Mucosa of gallbladder (tissue), 1 donor: ENCODE data around the gene RHOV. TPM values are rescaled to one million over a fixed set of nuclear protein-coding genes. Genes with fewer than 3 reads are reported as not detected.

Experiments used
- DNase-seq: peaks from one replicate; pipeline ENCODE4 v3.0.0-alpha.2; 2020; ENCODE audit warnings: low spot score
- total RNA-seq: library from RNA; stranded (reverse); gene quantifications from one replicate; pipeline ENCODE4 v1.2.1, GENCODE V29; 2021
- donor health status: DM: no; HTN: no; CAD: no.

Gene RHOV, protein sequence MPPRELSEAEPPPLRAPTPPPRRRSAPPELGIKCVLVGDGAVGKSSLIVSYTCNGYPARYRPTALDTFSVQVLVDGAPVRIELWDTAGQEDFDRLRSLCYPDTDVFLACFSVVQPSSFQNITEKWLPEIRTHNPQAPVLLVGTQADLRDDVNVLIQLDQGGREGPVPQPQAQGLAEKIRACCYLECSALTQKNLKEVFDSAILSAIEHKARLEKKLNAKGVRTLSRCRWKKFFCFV
- total RNA-seq, result 0.63 TPM

DNA sequence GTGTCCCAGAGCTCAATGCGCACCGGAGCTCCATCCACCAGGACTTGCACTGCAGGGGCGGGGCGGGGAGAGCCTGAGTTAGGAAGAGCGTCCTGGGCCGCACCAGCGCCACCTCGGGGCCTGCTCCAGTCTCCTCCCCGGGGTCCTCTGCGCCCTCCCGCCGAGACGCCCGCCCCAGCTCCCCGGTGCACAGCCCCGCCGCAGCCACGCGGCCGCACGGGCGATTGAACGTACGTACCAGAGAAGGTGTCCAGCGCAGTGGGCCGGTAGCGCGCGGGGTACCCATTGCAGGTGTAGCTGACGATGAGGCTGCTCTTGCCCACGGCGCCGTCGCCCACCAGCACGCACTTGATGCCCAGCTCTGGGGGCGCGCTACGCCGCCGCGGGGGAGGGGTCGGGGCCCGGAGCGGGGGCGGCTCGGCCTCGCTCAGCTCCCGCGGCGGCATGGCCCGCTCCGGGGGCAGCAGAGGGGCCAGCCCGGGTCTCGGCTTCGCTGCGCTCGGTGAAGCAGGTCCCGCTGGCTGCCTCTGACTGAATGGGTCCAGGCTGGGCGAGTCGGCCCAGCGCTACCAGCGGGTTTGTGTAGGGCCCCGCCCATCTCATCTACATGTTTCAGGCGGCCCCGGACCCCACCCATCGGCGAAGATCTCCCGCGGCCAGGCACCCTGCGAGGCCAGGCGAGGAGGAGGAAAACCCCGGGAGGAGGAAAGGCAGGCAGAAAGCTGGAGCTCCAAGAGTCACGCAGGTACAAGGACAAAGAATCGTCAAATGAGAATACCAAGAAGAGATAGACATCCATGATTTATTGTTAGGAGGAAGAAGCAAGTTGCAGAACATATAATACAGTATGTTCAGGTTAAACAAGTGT is at the start of gene RHOV:
Gene RHOV, minus strand, starts transcription at position 541 of the 868 bp plus-strand sequence. Its CDS starts 95 bp downstream, at position 446.
- DNase-seq, result peak; percentile 47

DNA sequence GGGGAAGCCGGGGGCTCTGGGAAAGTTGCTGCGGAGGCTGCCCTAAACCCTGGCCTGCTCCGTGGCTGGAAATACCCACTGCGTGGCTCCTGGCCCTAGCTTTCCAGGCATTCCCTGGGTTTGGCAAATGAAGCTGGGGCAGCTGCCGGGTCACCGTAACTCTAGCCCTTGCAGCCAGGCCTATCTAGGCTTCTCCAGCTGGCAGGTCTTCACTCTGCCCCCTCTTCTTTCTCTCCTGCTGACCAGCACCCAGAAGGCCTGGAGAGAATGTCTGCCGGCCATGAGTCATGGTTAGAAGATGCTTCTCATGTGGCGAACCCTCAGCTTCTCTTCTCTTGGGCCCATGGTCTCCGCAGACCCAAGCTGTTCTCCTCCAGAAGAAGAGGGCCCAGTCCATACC is 49.5 kb upstream of the RHOV start:
- no peak for DNase-seq

DNA sequence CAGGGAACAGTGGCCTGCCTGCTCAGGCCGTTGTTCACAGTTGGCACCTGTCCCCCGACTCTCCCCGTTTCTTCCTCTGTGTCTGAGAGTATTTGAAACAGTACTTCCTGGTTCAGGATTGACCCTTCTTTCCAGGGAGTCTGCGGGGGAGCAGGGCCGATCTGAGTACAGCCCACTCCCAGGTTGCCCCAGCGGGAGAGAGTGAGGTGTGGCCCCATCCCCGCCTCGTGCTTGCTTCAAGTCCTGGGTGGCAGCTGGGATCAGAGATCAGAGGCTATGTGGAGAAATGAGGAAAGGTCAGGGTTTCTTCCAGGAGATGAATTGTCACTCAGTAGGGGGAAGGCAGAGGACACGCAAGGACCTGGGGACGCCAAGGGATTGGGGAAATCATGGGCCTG is 48.6 kb upstream of the RHOV start:
- no peak for DNase-seq

DNA sequence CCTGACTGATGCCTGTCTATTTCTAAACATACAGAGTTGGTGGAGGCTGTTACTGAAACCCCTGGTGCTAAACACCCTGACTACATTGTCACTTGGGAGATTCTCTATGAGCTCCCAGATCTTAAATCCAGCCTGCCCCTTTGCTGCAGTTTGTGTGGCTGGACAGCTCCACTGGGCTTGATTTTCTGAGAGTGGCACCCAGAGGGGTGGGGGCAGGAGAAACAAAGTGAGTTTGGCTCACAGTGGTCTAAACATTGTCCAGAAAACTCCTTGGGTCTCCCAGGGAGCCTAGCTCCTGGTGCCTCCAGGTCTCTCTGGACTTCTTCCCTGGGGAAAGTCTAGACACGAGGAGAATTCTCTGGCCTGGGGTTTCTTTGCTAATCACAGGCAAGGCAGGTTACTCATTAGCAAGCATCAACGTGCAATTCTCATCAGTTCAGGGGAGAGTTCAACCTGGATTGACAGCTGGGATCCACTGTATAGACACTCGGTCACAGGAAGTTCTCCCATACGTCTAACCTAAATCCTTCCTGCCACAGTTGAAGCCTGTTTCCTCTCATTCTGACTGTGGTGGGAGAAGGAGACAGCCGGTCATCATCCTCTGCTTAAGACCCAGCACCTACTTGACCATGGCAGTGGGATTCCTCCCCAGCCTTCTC is 48.0 kb upstream of the RHOV start:
- no peak for DNase-seq

DNA sequence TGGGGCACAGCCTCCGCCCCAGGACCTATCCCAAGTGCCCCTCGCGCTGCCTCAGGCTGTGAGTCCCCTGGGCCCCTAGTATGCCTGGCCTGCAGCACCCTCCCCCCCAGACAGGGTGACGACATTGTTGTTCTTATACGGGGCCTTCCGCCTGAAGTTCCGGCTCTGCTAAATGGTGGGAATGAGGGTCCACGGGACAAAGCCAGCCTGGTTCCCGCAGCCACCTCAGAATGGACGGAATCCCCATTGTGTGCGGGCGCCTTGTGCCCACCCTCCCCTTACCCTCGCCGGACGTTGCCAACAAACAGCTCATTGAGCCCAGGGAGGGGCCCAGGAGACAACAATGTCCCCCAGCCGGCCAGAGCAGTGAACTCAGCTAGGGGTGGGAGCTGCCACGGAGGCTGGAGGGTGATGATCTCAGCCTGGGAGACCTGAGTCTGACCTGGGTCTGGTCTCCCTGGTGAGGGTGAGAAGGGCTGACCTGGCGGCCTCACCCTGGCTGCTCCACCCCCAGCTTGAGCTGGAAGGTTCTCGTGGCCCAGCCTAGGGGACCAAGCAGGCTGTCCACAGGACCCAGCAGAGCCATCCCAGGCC is 44.9 kb upstream of the RHOV start:
- no peak for DNase-seq

DNA sequence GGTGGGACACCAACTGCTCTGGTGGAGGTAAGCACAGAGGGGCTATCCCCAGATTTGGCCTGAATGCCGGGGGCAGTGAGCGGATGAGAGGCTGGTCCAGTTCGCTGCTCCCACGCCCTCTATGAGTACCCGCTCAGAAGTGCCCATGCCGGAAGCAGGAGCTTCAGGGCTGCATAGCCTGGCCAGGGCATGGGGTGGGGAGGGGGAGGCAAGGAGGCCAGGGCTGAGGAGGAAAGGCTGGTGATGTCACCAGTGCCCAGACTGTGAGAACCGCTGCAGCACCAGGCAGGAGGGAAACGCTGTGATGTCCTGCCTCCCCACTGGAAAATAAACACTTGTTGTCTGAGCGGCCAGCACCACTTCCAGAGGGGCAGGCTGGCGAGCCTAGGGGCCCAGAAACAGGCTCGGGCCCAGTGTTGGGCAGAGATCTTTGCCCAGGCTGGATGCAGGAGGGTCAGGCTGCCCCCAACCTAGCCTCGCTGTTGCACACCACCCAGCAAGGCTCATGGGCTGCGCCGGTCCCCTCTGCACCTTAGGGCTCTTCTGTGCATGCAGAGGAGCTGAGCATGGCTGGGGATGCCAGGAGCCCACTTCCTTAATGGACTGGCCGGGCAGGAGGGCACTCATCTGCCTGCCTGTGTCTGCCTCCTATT is 44.2 kb upstream of the RHOV start:
- no peak for DNase-seq

DNA sequence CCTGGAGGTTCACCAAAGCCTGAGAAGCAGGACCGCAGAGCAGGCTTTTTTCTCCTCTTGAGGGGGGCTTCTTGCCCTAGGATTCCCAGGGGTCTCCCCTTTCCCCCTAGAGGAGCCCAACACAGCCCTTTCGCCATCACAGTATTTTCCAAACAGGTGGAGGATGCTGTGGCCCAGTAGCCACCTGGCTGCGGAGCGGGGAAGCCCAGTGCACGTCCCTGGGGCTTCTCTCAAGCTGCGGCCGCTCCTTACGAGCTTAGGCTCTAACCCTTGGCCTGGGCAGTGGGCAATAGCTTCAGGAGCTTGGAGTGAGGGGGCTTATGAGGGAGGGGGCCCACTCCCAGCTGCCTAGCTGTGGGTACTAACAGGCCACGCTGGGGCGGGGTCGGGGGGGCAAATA is 43.6 kb upstream of the RHOV start:
- no peak for DNase-seq

DNA sequence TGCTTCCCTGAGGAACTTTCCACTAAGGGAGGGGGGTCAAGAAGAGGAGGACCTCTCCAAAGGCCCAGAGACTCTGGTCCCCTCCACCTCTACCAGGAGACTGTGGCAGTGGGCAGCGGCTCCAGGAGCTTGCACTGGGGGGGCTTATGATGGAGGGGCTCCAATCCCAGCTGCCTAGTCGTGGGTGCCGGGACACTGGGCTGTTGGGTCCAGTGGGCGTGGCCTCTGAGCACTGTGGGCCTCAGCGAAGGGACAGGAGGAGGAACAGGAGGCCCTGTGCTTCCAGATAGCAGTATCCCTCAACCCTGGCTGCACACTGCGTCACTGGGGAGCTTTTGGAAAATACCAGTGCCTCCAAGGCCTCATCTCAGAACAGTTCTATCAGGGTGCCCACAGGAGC is 41.6 kb upstream of the RHOV start:
- DNase-seq, result no peak

DNA sequence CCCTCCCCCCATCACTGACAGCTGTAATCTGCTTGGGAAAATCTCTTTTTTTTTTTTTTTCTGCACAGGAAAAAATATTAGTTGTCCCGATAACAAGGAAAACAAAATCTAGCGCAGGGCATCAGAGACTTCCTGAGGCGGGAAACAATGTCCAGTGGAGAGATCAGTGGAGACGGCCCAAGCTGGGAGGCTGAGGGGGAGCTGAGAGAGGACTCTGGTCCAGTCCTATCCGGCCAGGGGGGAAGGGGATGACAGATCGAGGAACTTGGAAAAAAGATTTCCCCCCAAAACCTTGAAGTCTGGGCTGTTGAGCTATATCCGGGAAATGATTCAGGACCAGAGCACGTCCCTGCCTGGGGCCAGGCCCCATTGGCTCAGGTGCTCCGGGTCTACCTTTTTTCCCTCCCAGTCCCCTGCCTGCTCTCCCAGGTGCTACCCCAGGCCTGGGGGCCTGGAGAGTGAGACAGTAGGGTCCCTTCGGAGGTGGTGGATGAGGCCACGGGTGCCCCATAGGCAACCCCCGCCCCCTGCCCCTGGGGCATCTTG is 41.2 kb upstream of the RHOV start:
- DNase-seq, result no peak

DNA sequence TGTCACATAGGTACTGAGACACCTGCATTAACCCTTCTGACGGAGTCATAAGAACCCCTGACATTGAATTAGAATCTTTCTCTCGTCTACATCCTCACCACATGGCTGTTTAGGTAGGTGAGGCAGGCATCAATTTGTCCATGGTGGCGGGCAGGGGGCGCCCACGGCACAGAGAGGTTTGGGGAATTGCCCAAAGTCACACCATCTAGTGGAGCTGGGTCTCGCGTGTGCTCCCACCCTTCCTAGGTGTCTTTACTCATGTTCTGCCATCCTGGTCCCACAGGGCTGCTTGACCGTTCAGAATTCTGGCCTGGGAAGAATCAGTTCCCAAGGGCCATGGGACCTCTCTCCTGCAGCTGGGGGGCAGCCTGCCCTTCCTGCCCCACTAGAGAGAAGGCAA is 40.5 kb upstream of the RHOV start:
- no peak for DNase-seq

DNA sequence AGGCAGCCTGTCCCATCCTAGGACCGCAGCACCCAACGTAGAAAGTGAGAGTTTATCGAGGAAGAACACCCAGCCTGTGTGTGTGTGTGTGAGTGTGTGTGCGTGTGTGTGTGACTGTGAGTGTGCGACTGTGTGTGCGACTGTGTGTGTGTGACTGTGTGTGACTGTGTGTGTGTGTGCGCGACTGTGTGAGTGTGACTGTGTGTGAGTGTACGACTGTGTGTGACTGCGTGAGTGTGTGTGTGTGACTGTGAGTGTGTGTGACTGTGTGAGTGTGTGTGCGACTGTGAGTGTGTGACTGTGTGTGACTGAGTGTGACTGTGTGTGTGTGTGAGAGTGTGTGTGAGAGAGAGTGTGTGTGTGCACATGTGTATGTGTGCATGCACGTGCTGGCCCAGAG is 40.0 kb upstream of the RHOV start:
- DNase-seq, result no peak

DNA sequence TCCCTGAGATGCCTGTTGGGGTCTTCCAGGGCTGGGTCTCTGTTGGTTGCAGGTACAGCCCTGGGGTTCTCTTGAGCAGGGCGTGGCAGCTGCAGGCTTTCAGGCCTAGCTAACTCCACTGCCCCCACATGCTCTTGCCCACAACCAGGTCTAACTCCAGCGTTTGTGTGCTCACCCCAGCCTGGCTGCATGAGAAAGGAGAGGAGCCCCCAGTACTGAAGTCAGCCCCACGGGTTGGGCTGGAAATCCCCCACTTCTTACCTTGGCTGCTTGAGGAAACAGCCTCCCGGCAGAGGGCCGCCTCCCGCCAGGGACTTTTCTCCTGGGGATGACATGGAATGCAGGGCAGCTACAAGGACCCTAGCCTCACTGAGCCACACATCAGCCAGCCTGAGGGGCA is 38.4 kb upstream of the RHOV start:
- no peak for DNase-seq

DNA sequence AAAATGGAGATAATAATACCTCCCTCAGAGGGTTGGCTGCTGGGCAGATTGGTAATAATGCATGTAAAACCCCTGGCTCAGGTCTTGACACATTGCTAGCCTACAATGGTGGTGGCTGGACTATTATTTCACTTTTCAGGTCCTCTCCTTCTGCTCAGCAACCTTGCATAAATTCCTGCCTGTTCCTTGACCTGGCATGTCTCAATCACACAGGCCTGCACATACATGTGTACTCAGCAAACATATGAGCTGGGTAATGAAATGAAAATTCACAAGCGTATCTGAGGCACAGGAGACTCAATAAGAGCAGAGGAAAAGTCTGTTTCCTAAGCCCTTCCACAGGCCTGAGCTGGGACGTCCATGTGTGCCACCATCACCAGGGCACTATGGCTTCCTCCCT is 37.7 kb upstream of the RHOV start:
- no peak for DNase-seq

DNA sequence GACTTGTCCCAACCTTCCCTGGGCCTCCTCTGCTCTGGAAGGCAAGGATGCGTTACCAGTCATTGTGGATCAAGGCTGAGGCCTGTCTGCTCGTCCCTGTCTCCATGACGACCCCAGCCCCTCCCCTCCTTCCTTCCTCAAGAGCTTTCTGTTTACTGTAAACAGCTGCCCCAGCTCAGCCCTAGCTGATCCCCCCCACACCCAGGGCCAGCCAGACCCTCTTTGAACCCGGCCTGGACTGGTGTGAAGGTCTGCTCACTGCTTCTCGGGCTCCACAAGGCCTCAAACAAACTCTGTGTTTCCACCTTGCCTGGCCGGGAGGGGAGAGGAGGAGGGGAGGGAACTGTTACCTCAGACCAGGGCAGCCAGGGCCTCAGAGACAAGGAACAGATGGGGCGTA is 37.1 kb upstream of the RHOV start:
- no peak for DNase-seq

DNA sequence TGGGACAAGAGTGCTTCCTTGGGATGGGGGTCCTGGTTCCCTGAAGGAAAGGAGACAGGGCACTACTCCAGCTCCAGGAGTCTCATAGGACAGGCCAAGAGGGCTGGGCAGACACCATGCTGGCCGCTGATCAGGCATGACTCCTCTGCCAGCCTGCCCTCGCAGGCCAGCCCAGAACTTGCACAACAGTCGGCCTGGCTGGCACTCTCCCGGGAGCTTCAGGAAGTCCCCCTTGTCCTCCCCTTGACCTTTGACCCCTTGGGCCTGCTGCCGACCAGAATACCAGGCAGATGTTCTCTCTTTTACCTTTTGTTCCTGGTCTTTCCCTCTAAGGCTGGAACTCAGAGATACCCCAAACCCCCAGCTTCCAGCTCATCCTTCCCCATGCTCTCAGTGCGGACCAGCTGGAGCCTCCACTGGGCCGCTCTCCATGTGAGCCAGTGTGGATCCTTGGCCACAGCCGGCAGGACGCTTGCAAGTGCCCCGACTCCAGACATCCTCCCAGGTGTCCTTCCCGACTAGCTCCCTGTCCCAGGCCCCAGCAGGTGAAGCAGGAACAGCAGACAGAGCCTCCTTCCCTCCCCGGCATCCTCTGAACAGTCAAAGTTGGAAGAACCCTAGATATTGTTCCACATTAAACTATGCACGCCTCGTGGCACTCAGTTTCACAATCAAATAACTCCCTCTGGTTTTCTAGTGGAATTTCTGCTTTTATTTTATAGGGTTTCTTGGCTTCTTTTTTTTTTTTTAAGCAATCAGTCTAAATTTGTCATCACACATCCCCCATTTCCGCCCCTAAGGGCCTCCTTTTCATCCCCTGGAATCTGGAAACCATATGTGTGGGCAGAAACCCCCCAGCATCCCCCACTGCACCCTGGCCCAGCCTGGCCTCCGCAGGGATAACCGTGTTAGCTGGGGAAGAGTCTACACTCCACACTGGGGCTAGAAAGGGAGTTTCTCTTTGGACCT is 35.9 kb upstream of the RHOV start:
- no peak for DNase-seq

DNA sequence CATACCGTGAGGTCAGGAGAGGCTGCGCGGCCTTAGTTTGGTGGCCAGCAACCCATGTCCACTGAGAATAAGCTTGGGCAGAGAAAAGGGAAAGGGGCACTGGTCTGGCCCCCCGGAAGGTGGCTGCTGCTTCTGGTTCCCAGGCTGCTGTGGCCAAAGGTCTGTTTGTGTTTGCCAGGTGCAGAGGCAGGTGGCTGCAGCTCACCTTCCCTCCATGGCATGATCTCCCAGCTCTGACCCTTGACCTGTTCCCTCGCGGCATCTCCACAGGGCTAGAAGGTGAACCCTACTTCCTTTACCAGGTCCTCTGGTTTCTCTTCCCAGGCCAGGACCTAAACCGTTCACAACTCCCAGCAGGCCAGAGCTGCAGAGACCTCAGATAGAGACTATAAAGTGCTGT is 34.1 kb upstream of the RHOV start:
- DNase-seq, result no peak

DNA sequence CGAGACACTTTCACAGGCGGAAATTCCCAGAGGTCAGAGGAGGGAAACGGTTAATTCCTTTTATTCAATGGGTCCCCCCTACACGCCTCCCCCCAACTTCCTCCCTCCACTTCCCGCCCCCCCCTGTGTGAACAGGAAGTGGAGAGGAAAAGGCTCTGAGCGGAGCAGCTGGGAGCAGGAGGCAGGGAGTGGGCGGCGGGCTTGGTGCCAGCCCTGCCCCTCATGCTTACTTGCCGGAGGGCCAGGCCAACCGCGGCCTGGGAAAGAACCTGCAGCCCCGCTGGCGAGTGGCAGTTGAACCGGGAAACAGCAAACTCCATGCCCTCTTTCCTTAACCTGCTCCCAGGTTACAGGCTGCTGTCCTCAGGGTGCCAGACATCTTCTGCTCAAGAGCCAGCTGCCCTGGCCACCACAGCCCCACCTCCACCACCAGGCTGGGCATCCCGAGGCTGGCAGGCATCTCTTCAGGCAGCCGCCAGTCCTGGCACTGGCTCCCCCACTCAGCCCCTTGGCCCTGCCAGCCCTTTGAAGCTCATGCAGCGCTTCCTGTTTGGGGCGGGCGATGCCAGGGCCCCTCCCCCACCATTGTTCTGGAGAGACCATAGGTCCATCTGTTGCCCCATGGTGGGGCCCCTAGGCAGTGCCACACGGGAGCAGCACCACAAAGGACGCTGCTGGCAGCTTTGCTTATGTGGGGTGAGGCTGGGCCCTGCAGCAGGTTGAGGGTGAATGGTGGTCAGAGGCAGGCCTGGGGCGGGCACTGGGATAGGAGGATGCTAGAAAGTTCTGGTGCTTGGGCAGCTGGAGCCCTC is 33.2 kb upstream of the RHOV start:
- DNase-seq, result peak; percentile 40

DNA sequence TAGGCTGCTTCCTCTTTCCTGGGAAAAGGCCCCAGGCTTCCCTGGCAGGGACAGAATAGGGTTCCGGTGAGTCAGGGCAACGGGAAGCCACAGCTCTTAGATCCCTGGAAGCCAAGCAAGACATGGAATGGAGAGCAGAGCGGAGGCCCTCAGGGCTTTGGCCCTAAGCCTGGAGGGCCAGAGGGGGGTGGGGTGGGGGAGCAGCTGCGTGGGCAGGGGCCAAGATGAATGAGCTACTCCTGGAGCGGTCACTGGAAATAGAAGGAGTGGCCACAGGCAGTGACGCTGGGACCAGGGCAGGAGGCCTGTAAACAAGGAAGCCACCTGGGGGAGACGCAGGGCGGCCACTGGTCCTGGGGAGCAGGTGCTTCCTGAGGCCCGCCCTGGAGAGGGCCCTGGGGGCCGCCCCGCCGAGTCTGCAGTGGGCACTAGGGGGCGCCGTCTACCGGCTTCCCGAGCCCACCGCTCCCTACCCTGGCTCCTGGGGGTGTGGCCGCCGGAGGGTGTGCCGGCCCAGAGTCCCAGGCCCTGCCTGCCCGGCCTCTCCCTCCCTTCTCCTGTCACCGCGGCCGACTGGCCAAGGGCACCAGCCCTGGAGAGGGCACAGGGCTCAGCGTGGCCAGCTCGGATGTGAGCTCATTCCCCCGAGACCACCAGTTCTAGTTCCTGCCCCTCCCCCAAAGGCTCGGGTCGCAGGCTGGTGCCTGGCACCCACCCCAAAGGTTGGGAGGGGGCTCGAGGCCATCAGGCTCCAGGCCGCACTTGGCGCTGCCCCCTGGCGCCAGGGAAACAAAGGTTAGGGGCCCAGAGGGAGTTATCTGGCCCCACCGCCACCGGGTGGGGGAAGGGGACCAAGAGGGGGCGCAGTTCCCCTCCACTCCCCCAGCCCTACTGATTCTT is 32.3 kb upstream of the RHOV start:
- DNase-seq, result peak; percentile 87
